Tibial artery (tissue), 4 donors: ENCODE measurements around the gene PRSS2.

Source experiments
- DNase-seq, 2 donors: peaks; one replicate each; pipeline ENCODE4 v3.0.0-alpha.2; 2019
- H3K27ac ChIP-seq, 2 donors: fragments of 200-600 bp; sonication (generic) in 1 of 2; 1 replicate in 1 of 2; 2 replicates in 1 of 2; pipeline ENCODE4 v1.5.1; 2018 to 2019; ENCODE audit warnings: mild to moderate bottlenecking in 1 of 2
- H3K27me3 ChIP-seq, 2 donors: fragments of 200-600 bp; sonication (generic) in 1 of 2; one replicate each; pipeline versions ENCODE4 v1.5.1 to v1.6.0; 2016 to 2019
- H3K36me3 ChIP-seq, 3 donors: fragments of 200-600 bp; sonication (generic) in 2 of 3; one replicate each; pipeline ENCODE4 v1.5.1; 2016 to 2019; ENCODE audit warnings: mild to moderate bottlenecking in 2 of 3
- H3K4me1 ChIP-seq, 4 donors: fragments of 200-600 bp; sonication (generic) in 2 of 4; 1 replicate in 3 of 4; 2 replicates in 1 of 4; pipeline ENCODE4 v1.5.1; 2016 to 2019
- H3K4me3 ChIP-seq, 2 donors: fragments of 200-600 bp; sonication (generic) in 1 of 2; 1 replicate in 1 of 2; 2 replicates in 1 of 2; pipeline ENCODE4 v1.5.1; 2018 to 2019; ENCODE audit warnings: mild to moderate bottlenecking in 2 of 2
- H3K9me3 ChIP-seq, 3 donors: fragments of 200-600 bp; sonication (generic) in 1 of 3; one replicate each; pipeline ENCODE4 v1.5.1; 2016 to 2019
- intact Hi-C: fragments of 100-400 bp; cut with DNase I; formaldehyde crosslinking; loops from one replicate; pipeline ENCODE4 v1.15.0; 2023; ENCODE audit warnings: low total_unique reads
- TF ChIP-seq, protein P1 (sequence below), 2 experiments: fragments of 200-600 bp in 1 of 2; fragments of 450-650 bp in 1 of 2; IDR thresholded peaks; one replicate each; pipeline ENCODE4 v1.5.1; 2017 to 2019; ENCODE audit warnings: antibody characterized with exemption in 2 of 2, mild to moderate bottlenecking in 1 of 2, moderate library complexity in 1 of 2

The PRSS2 gene

DNA sequence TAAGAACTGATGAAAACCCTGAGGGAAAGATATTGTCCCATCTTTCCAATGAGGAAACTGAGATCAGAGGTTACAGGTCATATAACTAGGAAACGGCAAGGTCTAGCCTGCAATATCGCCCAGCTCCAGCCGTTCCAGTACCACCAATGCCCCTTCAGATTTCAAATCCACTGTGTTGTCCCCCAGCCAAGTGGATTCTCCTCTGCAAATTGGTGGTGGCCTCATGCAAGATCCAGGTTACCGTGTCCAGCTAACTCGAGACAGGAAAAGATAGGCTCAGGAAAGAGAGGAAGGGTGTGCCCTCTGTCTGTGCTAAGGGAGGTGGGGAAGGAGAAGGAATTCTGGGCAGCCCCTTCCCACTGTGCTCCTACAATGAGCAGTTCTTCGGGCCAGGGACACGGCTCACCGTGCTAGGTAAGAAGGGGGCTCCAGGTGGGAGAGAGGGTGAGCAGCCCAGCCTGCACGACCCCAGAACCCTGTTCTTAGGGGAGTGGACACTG, 25.3 kb downstream of the PRSS2 start:
- intact Hi-C loops, result no loop called here
- TF ChIP-seq, protein P1, sequence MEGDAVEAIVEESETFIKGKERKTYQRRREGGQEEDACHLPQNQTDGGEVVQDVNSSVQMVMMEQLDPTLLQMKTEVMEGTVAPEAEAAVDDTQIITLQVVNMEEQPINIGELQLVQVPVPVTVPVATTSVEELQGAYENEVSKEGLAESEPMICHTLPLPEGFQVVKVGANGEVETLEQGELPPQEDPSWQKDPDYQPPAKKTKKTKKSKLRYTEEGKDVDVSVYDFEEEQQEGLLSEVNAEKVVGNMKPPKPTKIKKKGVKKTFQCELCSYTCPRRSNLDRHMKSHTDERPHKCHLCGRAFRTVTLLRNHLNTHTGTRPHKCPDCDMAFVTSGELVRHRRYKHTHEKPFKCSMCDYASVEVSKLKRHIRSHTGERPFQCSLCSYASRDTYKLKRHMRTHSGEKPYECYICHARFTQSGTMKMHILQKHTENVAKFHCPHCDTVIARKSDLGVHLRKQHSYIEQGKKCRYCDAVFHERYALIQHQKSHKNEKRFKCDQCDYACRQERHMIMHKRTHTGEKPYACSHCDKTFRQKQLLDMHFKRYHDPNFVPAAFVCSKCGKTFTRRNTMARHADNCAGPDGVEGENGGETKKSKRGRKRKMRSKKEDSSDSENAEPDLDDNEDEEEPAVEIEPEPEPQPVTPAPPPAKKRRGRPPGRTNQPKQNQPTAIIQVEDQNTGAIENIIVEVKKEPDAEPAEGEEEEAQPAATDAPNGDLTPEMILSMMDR (IDR thresholded peaks at IDR 0.05), result no peak
- H3K4me3 ChIP-seq, result no peak overlapping the region
- DNase-seq, result no peak
- H3K4me1 ChIP-seq, result peaks cover 0 to 21% (median 18%) of the 10 kb centered on the region in 4 donors
- no peaks in the 10 kb centered on the region for H3K9me3 ChIP-seq
- H3K27me3 ChIP-seq, result peaks cover 0 to 56% of the 10 kb centered on the region in 2 donors
- no peak overlapping the region for H3K27ac ChIP-seq
- no peaks in the 10 kb centered on the region for H3K36me3 ChIP-seq

DNA sequence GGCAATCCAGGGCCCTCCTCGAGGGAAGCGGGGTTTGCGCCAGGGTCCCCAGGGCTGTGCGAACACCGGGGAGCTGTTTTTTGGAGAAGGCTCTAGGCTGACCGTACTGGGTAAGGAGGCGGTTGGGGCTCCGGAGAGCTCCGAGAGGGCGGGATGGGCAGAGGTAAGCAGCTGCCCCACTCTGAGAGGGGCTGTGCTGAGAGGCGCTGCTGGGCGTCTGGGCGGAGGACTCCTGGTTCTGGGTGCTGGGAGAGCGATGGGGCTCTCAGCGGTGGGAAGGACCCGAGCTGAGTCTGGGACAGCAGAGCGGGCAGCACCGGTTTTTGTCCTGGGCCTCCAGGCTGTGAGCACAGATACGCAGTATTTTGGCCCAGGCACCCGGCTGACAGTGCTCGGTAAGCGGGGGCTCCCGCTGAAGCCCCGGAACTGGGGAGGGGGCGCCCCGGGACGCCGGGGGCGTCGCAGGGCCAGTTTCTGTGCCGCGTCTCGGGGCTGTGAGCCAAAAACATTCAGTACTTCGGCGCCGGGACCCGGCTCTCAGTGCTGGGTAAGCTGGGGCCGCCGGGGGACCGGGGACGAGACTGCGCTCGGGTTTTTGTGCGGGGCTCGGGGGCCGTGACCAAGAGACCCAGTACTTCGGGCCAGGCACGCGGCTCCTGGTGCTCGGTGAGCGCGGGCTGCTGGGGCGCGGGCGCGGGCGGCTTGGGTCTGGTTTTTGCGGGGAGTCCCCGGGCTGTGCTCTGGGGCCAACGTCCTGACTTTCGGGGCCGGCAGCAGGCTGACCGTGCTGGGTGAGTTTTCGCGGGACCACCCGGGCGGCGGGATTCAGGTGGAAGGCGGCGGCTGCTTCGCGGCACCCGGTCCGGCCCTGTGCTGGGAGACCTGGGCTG, 26.0 kb downstream of the PRSS2 start:
- H3K36me3 ChIP-seq, result no peaks in the 10 kb centered on the region
- no peak for DNase-seq
- no peak overlapping the region for H3K27ac ChIP-seq
- peak overlapping the region; percentile 27 to 45 for H3K4me3 ChIP-seq
- intact Hi-C loops, result no loop called here
- peaks cover 0 to 56% of the 10 kb centered on the region in 2 donors for H3K27me3 ChIP-seq
- peaks cover 0 to 21% (median 18%) of the 10 kb centered on the region in 4 donors for H3K4me1 ChIP-seq
- H3K9me3 ChIP-seq, result no peaks in the 10 kb centered on the region
- TF ChIP-seq, protein P1 (IDR thresholded peaks at IDR 0.05), result no peak

DNA sequence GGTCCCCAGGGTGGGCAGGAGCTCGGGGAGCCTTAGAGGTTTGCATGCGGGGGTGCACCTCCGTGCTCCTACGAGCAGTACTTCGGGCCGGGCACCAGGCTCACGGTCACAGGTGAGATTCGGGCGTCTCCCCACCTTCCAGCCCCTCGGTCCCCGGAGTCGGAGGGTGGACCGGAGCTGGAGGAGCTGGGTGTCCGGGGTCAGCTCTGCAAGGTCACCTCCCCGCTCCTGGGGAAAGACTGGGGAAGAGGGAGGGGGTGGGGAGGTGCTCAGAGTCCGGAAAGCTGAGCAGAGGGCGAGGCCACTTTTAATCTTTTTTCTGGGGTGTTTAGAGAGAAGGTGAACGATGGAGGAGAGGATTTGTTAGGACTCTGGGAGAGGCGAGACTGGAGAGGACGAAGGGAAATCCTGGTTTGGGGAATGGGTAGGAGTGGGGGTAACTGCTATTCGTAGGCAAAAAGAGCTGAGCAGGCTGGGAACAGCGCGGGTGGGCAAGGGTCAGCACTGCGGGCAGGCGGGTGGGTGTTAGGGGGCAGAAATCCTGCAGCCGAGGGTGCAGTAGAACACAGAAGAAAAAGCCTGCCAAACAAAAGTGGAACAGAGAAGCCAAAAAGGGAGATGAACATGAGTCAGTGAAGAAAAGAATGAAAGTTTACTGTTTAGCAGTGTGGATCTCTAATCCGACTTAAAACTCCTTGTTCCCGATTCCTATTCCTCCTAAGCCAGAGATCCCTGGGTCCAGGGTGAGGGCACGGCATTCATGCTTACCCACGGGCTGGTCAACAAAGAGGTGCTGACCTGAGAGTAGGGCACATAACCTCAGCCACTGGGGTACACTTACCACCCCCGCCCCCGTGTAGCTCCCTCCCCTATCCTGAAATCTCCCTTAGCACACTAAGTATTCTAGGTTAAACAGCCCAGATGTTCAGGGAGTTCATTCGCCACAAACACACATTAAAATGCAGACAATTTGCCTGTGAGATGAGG, 26.9 kb downstream of the PRSS2 start:
- H3K9me3 ChIP-seq, result no peaks in the 10 kb centered on the region
- TF ChIP-seq, protein P1 (IDR thresholded peaks at IDR 0.05), result no peak
- peak overlapping the region; percentile 27 to 45 for H3K4me3 ChIP-seq
- no peak for DNase-seq
- intact Hi-C loops, result no loop called here
- H3K27ac ChIP-seq, result no peak overlapping the region
- H3K36me3 ChIP-seq, result no peaks in the 10 kb centered on the region
- peaks cover 0 to 21% (median 18%) of the 10 kb centered on the region in 4 donors for H3K4me1 ChIP-seq
- peaks cover 0 to 51% of the 10 kb centered on the region in 2 donors for H3K27me3 ChIP-seq

DNA sequence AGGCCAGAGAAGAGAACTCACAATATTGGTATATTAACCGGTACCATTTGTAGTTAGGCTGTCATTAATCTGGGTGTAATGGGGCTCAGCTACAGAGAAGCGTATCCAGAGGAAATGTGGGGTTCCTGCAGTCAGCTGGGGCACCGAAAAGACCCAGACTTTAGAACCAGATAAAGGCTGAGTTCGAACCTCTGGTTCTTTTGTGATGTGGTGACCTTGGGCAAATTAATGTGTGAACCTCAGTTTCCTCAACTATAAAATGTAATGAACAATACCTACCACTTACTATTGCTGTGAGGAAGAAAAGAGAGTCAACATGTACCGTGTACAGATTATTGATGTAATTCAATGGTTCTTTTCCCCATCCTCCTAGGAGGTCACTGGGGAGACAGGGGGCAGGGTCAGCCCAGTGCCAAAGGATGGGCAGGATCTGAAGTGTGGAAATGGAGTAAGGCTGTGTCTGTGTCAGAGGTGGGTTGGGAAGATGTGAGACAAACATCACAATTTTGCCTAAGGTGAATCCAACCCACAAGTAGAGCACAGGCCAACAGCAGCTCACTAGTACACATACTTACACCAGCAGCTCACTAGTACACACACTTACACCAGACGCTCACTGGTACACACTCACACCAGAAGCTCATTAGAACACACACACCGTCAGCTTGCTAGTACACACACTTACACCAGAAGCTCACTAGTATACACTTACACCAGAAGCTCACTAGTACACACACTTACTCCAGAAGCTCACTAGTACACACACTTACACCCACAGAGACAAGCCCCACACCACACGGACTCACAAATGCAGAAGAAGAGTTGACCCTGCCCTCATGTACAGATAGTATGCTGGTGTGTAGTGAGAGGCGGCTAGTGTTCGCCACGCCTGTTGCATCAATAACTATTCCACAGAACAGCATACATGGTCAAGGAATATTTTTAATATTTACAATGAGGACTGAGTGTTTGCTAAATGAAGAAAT, 28.0 kb downstream of the PRSS2 start:
- Histone ChIP-seq H3K27me3 (peaks cover 0 to 49% of the 10 kb centered on the region in 2 donors), H3K4me3 (no peak overlapping the region), H3K4me1 (peaks cover 0 to 21% (median 18%) of the 10 kb centered on the region in 4 donors), H3K36me3 (no peaks in the 10 kb centered on the region), H3K27ac (no peak overlapping the region), H3K9me3 (no peaks in the 10 kb centered on the region)
- intact Hi-C loops, result no loop called here
- TF ChIP-seq, protein P1 (IDR thresholded peaks at IDR 0.05), result no peak
- no peak for DNase-seq
